Retinal pigment epithelial cell (primary cell): ENCODE results near the gene SLC12A3.

Experiments used
- DNase-seq: peaks from one replicate; pipeline ENCODE4 v3.0.0-alpha.2; 2010; ENCODE audit warnings: low read depth
- H3K4me3 ChIP-seq: 2 replicates; pipeline ENCODE4 v1.5.1; 2011; ENCODE audit warnings: mild to moderate bottlenecking, low read length, control low read depth, moderate library complexity
- CTCF ChIP-seq: conservative IDR thresholded peaks from 2 replicates; pipeline ENCODE4 v1.5.1; 2011; ENCODE audit warnings: low read depth, low read length, control low read depth, inconsistent platforms

The SLC12A3 gene

GRCh38 chr16:56847173-56847910 is 17.7 kb upstream of the SLC12A3 start:
- no peak for DNase-seq
- H3K4me3 ChIP-seq, result no peak overlapping the region
- no peak for TF ChIP-seq CTCF

GRCh38 chr16:56848029-56848936 is 16.7 kb upstream of the SLC12A3 start:
- DNase-seq, result peak; percentile 79
- no peak overlapping the region for H3K4me3 ChIP-seq
- no peak for TF ChIP-seq CTCF

GRCh38 chr16:56848955-56849689 is 15.9 kb upstream of the SLC12A3 start:
- no peak for TF ChIP-seq CTCF

GRCh38 chr16:56849690-56850680 is 15.0 kb upstream of the SLC12A3 start:
- TF ChIP-seq CTCF, result no peak
- DNase-seq, result peak; percentile 32
- no peak overlapping the region for H3K4me3 ChIP-seq

More at GRCh38 chr16:56848955-56849689, 15.9 kb upstream of the SLC12A3 start:
- DNase-seq, result peak; percentile 75
- H3K4me3 ChIP-seq, result no peak overlapping the region

- TF ChIP-seq CTCF, result peak; percentile 73
- no peak overlapping the region for H3K4me3 ChIP-seq
- no peak for DNase-seq
Observed at GRCh38 chr16:56851671-56852400, 13.2 kb upstream of the SLC12A3 start.
